Breast epithelium (tissue), 4 donors: ENCODE results near the gene DUS1L. TPM values are rescaled to one million over a fixed set of nuclear protein-coding genes. Genes with fewer than 3 reads are reported as not detected.

ENCODE experiments used
- DNase-seq, 2 donors: peaks; one replicate each; pipeline ENCODE4 v3.0.0-alpha.2; 2019; ENCODE audit warnings: low spot score in 2 of 2
- H3K27ac ChIP-seq, 2 donors: fragments of 200-600 bp; sonication (generic) in 1 of 2; one replicate each; pipeline ENCODE4 v1.5.1; 2016 to 2019; ENCODE audit warnings: mild to moderate bottlenecking in 1 of 2
- H3K27me3 ChIP-seq, 2 donors: fragments of 200-600 bp; sonication (generic) in 1 of 2; one replicate each; pipeline versions ENCODE4 v1.5.1 to v1.6.0; 2017 to 2019; ENCODE audit warnings: control low read depth in 1 of 2, mild to moderate bottlenecking in 1 of 2
- H3K36me3 ChIP-seq: fragments of 200-600 bp; one replicate; pipeline ENCODE4 v1.5.1; 2019
- H3K4me1 ChIP-seq, 2 donors: fragments of 200-600 bp; sonication (generic); one replicate each; pipeline ENCODE4 v1.5.1; 2016 to 2019; ENCODE audit warnings: control low read depth in 1 of 2
- H3K4me3 ChIP-seq, 3 donors: fragments of 200-600 bp; sonication (generic); 1 replicate in 2 of 3; 2 replicates in 1 of 3; pipeline ENCODE4 v1.5.1; 2016 to 2019; ENCODE audit warnings: mild to moderate bottlenecking in 3 of 3, moderate library complexity in 2 of 3
- H3K9me3 ChIP-seq, 2 donors: fragments of 200-600 bp; sonication (generic) in 1 of 2; one replicate each; pipeline ENCODE4 v1.5.1; 2016 to 2019; ENCODE audit warnings: control low read depth in 1 of 2
- POLR2A ChIP-seq: fragments of 450-650 bp; IDR thresholded peaks from one replicate; pipeline ENCODE4 v1.6.1; 2016; ENCODE audit warnings: antibody characterized with exemption, mild to moderate bottlenecking, moderate library complexity
- POLR2AphosphoS5 ChIP-seq, 3 donors: sonication (generic); formaldehyde crosslinking; IDR thresholded peaks; one replicate each; pipeline ENCODE4 v1.6.1; 2017; ENCODE audit warnings: antibody characterized with exemption in 3 of 3
- intact Hi-C: fragments of 100-400 bp; cut with DNase I; formaldehyde crosslinking; loops from one replicate; pipeline ENCODE4 v1.15.1; 2023; ENCODE audit warnings: low total_unique reads
- total RNA-seq, 3 donors: library from RNA; depleted of rRNA; stranded (reverse); fragments of >200 nt; gene quantifications; one replicate each; pipeline ENCODE4 v1.1.0, GENCODE V29; 2016
- TF ChIP-seq, protein P1 (sequence below), 3 donors: fragments of 450-650 bp; IDR thresholded peaks; one replicate each; pipeline ENCODE4 v1.5.1; 2016 to 2017; ENCODE audit warnings: antibody characterized with exemption in 3 of 3, mild to moderate bottlenecking in 3 of 3, moderate library complexity in 3 of 3

DUS1L gene
- total RNA-seq, 3 donors from 2014 or later = 55.0 to 96.4 (median 82.0) TPM

- no peak for DNase-seq
- no peaks in the 10 kb centered on the region for H3K36me3 ChIP-seq
- TF ChIP-seq POLR2AphosphoS5 (IDR thresholded peaks at IDR 0.05) (no peak), POLR2A (no peak)
- TF ChIP-seq, protein P1, sequence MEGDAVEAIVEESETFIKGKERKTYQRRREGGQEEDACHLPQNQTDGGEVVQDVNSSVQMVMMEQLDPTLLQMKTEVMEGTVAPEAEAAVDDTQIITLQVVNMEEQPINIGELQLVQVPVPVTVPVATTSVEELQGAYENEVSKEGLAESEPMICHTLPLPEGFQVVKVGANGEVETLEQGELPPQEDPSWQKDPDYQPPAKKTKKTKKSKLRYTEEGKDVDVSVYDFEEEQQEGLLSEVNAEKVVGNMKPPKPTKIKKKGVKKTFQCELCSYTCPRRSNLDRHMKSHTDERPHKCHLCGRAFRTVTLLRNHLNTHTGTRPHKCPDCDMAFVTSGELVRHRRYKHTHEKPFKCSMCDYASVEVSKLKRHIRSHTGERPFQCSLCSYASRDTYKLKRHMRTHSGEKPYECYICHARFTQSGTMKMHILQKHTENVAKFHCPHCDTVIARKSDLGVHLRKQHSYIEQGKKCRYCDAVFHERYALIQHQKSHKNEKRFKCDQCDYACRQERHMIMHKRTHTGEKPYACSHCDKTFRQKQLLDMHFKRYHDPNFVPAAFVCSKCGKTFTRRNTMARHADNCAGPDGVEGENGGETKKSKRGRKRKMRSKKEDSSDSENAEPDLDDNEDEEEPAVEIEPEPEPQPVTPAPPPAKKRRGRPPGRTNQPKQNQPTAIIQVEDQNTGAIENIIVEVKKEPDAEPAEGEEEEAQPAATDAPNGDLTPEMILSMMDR (IDR thresholded peaks at IDR 0.05) = no peak
- intact Hi-C loops = no loop called here
- no peaks in the 10 kb centered on the region for H3K27me3 ChIP-seq
- peaks cover 6 to 23% of the 10 kb centered on the region in 2 donors for H3K4me1 ChIP-seq
- H3K9me3 ChIP-seq = no peaks in the 10 kb centered on the region
- no peak overlapping the region for H3K27ac ChIP-seq
- peak overlapping the region; percentile 79 to 98 (median 79) for H3K4me3 ChIP-seq
Observed at GRCh38 chr17:82053130-82053529, 12.5 kb downstream of the DUS1L start.

DNA sequence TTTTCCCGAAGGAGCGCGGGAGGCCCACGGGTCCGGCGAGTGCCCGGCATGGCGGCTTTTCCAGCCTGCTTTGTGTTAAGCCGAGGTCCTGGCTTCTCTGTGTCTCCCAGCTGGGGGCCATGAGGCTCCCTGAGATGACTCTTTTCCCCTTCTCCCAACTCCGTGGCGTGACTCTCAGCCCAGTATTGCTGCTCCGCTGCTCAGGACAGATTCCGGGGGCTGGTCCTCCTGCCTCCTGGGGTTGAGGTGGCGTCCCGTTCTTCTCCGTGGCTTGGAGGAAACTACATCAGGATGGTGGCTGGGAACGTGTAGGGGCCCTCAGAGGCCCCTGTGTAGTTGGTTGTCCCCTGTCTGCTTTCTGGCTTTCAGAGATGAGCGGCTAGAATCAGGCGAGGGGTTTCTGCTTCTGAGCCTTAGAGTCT, 13.0 kb downstream of the DUS1L start:
- Histone ChIP-seq H3K36me3 (no peaks in the 10 kb centered on the region), H3K27ac (no peak overlapping the region), H3K9me3 (no peaks in the 10 kb centered on the region), H3K4me1 (peaks cover 6 to 23% of the 10 kb centered on the region in 2 donors), H3K4me3 (peak overlapping the region; percentile 79 to 98 (median 79)), H3K27me3 (no peaks in the 10 kb centered on the region)
- no peak for DNase-seq
- no peak for TF ChIP-seq POLR2A
- TF ChIP-seq, protein P1 (IDR thresholded peaks at IDR 0.05) = no peak
- no peak for TF ChIP-seq POLR2AphosphoS5 (IDR thresholded peaks at IDR 0.05)
- intact Hi-C loops = no loop called here

DNA sequence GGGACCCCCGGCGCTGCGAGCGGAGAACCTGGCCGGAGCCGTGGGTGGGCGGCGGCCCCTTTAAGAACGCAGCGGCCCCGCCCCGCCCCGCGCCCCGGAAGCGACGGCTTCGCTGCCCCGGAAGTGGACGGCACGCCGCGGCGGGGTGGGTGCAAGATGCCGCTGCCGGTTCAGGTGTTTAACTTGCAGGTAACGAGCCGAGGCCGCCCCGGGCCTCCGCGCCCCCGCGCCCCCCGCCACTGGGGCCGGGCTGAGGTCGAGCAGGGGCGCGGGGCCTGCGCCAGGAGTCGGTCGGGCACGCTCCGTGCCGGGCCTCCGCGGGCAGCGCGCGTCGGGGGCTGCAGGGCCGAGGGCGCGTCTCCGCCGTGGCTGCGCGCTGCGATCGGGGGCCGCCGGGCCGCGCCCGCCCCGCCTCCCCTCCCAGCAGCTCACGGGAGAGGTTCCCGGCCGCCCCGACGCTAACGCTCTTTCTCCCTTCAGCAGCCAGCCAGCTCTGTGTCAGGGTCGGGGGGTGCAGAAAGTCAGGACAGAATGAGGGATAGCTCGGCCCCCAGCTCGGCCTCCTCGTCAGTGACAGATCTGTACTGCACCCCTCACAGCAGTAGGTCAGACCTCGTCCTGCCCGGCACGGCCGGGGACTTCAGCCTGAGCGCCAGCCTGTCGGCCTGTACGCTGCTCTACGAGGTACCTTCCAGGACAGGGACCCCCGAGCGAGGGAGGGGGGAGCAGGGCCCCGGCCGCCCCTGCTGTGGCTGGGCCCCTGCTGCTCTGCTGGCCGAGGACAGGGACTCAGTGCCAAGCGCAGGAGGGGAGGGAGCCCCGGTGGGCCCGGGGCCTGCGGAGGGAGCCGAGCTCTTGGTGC, 13.6 kb downstream of the DUS1L start, which contains the start of the genes GPS1 and RFNG:
Gene GPS1, plus strand, starts transcription at position 123 of the 862 bp plus-strand sequence. Its CDS starts 34 bp downstream, at position 157.
Gene RFNG, minus strand, starts transcription at position 36 of the 862 bp plus-strand sequence. CDS start 45 bp downstream, outside the sequence.
- DNase-seq = peak; percentile 65 to 76
- Histone ChIP-seq H3K4me1 (peaks cover 6 to 23% of the 10 kb centered on the region in 2 donors), H3K27ac (peak within 1 kb of the TSS; percentile 55 to 84), H3K36me3 (no peaks in the 10 kb centered on the region), H3K27me3 (no peaks in the 10 kb centered on the region), H3K9me3 (no peaks in the 10 kb centered on the region), H3K4me3 (peak within 1 kb of the TSS; percentile 79 to 98 (median 79))
- intact Hi-C loops = no loop called here
- no peak for TF ChIP-seq POLR2A
- peak in 1 of 3 donors; percentile 20 for TF ChIP-seq POLR2AphosphoS5 (IDR thresholded peaks at IDR 0.05)
- TF ChIP-seq, protein P1 (IDR thresholded peaks at IDR 0.05) = no peak

- intact Hi-C loops = no loop called here
Observed at GRCh38 chr17:82050761-82051641, 14.6 kb downstream of the DUS1L start.

More at GRCh38 chr17:82050761-82051641, 14.6 kb downstream of the DUS1L start:
- Histone ChIP-seq H3K27me3 (no peaks in the 10 kb centered on the region), H3K4me1 (peaks cover 6 to 23% of the 10 kb centered on the region in 2 donors), H3K27ac (peak overlapping the region; percentile 55 to 84), H3K36me3 (no peaks in the 10 kb centered on the region), H3K9me3 (no peaks in the 10 kb centered on the region), H3K4me3 (peak overlapping the region; percentile 79 to 98 (median 79))
- DNase-seq = no peak
- TF ChIP-seq POLR2A (no peak), POLR2AphosphoS5 (IDR thresholded peaks at IDR 0.05) (no peak)
- TF ChIP-seq, protein P1 (IDR thresholded peaks at IDR 0.05) = no peak
